Body of pancreas (tissue), 4 donors: ENCODE measurements around the gene ART5. TPM values are rescaled to one million over a fixed set of nuclear protein-coding genes. Genes with fewer than 3 reads are reported as not detected.

Experiments
- ATAC-seq: fragments of 150-250 bp; one replicate; pipeline ENCODE4 v1.9.1; 2016
- DNase-seq, 4 donors: peaks; one replicate each; pipeline ENCODE4 v3.0.0-alpha.2; 2019
- H3K27ac ChIP-seq, 4 donors: fragments of 200-600 bp; sonication (generic); 1 replicate in 3 of 4; 2 replicates in 1 of 4; pipeline versions ENCODE4 v1.5.1 to v1.6.1; 2016 to 2019; ENCODE audit warnings: mild to moderate bottlenecking in 1 of 4, mixed read lengths in 1 of 4, moderate library complexity in 1 of 4
- H3K27me3 ChIP-seq, 2 donors: fragments of 200-600 bp; sonication (generic); one replicate each; pipeline ENCODE4 v1.6.0; 2016; ENCODE audit warnings: mild to moderate bottlenecking in 1 of 2
- H3K36me3 ChIP-seq, 2 donors: fragments of 200-600 bp; sonication (generic); replicated peaks in 1 of 2; 2 replicates each; pipeline ENCODE4 v1.5.1; 2016; ENCODE audit warnings: low read depth in 2 of 2; ENCODE audit not compliant: insufficient read depth in 1 of 2
- H3K4me1 ChIP-seq: fragments of 200-600 bp; sonication (generic); one replicate; pipeline ENCODE4 v1.6.0; 2016
- H3K4me3 ChIP-seq, 2 donors: fragments of 200-600 bp; sonication (generic); 1 replicate in 1 of 2; 2 replicates in 1 of 2; pipeline ENCODE4 v1.5.1; 2016 to 2019
- H3K9me3 ChIP-seq, 3 donors: fragments of 200-600 bp; sonication (generic); 1 replicate in 2 of 3; 2 replicates in 1 of 3; pipeline ENCODE4 v1.5.1; 2016
- POLR2A ChIP-seq, 3 donors: fragments of 450-650 bp; IDR thresholded peaks; one replicate each; pipeline ENCODE4 v1.6.1; 2016; ENCODE audit warnings: antibody characterized with exemption in 3 of 3, mild to moderate bottlenecking in 2 of 3
- WGBS, 2 donors: methylation state at CpG; one replicate each; pipeline ENCODE4 v1.1.5; 2017; 5-methylcytosine and 5-hydroxymethylcytosine counted together
- intact Hi-C: fragments of 100-400 bp; cut with DNase I; formaldehyde crosslinking; loops from one replicate; pipeline ENCODE4 v1.15.1; 2023
- total RNA-seq, 2 donors: library from RNA; depleted of rRNA; stranded (reverse); fragments of >200 nt; gene quantifications; one replicate each; pipeline ENCODE4 v1.1.0, GENCODE V29; 2016
- TF ChIP-seq, protein P1 (sequence below), 7 experiments: fragments of 450-650 bp in 4 of 7; fragments of 200-600 bp in 3 of 7; sonication (generic) in 3 of 7; IDR thresholded peaks; one replicate each; pipeline ENCODE4 v1.5.1; 2016 to 2019; ENCODE audit warnings: antibody characterized with exemption in 7 of 7

The ART5 gene
- total RNA-seq, 2 donors from 2014 or later, result not detected

DNA sequence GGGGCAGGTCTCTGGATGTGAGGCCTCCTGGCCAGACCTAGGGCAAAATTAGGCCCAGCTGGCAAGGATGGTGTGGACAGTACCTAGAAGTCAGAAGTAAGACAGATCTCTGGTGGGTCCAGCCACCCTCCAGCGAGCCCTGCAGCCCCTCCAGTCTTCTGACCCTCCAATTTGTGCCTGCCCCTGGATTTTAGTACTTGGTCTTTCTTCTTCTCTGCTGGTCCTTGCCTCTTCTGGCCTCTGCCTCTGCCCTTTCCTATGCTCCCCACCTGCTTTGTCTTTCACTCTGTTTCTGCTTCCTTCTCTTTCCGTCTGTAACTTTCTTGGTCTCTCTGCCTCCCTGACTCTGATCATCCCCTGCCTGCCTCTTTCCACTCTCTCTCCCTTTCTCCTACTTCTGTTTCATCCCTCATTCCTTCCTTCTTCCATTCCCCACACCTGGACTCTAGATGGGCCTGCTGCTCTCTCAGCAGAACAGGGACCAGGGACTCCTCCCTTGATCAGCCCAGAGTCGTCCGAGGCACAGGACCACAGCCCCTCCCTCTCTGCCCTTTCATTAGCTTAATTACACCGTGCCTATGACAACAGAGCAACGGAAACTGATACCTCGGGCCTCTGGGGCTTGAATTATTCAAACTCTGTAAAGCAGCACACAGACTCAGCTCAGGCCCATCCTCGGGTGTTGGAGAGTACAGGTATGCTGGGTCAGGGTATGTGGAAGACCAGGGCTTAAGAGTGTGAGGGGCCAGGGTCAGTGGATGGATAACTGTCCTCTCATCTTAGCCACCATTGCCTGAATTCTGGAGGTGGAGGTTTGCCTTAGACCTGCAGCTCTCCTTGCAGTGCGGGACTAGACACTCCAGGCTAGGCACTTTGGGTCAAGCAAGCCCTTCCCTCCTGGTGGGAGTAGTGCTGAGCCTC is 29.8 kb upstream of the ART5 start, which contains the start of gene CHRNA10:
TSS of gene CHRNA10 (minus strand) at position 51 of the 921 bp plus-strand sequence. CDS start 72 bp downstream, outside the sequence.
- TF ChIP-seq, protein P1, sequence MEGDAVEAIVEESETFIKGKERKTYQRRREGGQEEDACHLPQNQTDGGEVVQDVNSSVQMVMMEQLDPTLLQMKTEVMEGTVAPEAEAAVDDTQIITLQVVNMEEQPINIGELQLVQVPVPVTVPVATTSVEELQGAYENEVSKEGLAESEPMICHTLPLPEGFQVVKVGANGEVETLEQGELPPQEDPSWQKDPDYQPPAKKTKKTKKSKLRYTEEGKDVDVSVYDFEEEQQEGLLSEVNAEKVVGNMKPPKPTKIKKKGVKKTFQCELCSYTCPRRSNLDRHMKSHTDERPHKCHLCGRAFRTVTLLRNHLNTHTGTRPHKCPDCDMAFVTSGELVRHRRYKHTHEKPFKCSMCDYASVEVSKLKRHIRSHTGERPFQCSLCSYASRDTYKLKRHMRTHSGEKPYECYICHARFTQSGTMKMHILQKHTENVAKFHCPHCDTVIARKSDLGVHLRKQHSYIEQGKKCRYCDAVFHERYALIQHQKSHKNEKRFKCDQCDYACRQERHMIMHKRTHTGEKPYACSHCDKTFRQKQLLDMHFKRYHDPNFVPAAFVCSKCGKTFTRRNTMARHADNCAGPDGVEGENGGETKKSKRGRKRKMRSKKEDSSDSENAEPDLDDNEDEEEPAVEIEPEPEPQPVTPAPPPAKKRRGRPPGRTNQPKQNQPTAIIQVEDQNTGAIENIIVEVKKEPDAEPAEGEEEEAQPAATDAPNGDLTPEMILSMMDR (IDR thresholded peaks at IDR 0.05), result no peak
- TF ChIP-seq POLR2A (IDR thresholded peaks at IDR 0.05), result no peak
- Histone ChIP-seq H3K4me1 (no peaks in the 10 kb centered on the region), H3K27me3 (no peaks in the 10 kb centered on the region), H3K4me3 (no peak within 1 kb of the TSS), H3K9me3 (no peaks in the 10 kb centered on the region), H3K36me3 (peaks cover 11 to 25% of the 10 kb centered on the region in 2 donors), H3K27ac (no peak within 1 kb of the TSS)
- intact Hi-C loops, result no loop called here
- 77 to 81% methylated on average over 7 to 9 of the region's 9 CpGs for WGBS, 2 donors
- no peak for ATAC-seq
- DNase-seq, result no peak

DNA sequence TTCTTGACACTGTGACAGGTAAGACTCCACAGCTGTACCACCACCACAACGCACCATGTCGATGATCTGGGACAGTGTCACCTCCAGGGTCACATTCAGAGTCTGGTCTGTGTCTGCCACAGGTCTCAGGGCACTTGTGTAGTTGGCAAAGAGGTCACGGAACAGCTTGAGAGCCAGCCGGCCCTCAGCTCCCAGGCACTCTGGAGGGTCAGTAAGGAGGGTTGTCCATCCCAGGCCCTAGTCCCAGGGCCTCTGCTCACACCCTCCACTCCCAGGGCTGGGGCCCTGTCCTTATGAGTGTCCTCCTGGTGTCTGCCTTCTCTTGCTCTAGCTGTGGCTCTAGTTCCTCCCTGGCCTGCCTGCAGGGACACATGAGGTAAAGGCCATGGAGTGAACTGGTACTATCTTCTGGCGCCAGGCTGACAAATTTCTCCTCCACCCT is 28.0 kb upstream of the ART5 start:
- DNase-seq, result no peak
- intact Hi-C loops, result no loop called here
- no peaks in the 10 kb centered on the region for H3K27me3 ChIP-seq
- ATAC-seq, result no peak
- no peak overlapping the region for H3K27ac ChIP-seq
- H3K4me3 ChIP-seq, result no peak overlapping the region
- H3K4me1 ChIP-seq, result no peaks in the 10 kb centered on the region
- TF ChIP-seq, protein P1 (IDR thresholded peaks at IDR 0.05), result no peak
- TF ChIP-seq POLR2A (IDR thresholded peaks at IDR 0.05), result no peak
- H3K9me3 ChIP-seq, result no peaks in the 10 kb centered on the region
- peaks cover 0 to 10% of the 10 kb centered on the region in 2 donors for H3K36me3 ChIP-seq
- 93 to 100% methylated on average over 5 of the region's 5 CpGs for WGBS, 2 donors

DNA sequence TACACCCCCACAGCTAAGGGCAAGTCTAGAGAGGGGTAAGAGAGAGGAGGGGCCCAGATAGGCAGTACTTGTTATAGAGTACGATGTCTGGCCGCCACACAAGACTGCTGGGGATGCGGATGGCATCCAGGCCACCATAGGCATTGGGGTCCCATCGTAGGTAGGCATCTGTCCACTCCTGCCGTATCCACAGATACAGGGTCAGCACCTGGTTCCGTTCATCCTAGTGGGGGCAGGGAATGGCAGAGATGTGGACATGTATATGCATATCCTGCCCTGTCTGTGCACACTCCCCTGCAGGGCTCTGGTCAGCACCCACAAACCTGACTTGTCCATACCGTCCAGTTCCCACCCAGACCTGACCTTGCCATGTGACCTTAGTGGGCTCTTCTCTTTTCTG is 27.3 kb upstream of the ART5 start:
- DNase-seq, result no peak
- Histone ChIP-seq H3K4me1 (no peaks in the 10 kb centered on the region), H3K36me3 (peaks cover 0 to 5% of the 10 kb centered on the region in 2 donors), H3K27me3 (no peaks in the 10 kb centered on the region), H3K4me3 (no peak overlapping the region), H3K9me3 (no peaks in the 10 kb centered on the region), H3K27ac (no peak overlapping the region)
- no peak for TF ChIP-seq POLR2A (IDR thresholded peaks at IDR 0.05)
- TF ChIP-seq, protein P1 (IDR thresholded peaks at IDR 0.05), result no peak
- intact Hi-C loops, result no loop called here
- WGBS, 2 donors, result 84 to 97% methylated on average over 7 of the region's 7 CpGs
- ATAC-seq, result no peak

DNA sequence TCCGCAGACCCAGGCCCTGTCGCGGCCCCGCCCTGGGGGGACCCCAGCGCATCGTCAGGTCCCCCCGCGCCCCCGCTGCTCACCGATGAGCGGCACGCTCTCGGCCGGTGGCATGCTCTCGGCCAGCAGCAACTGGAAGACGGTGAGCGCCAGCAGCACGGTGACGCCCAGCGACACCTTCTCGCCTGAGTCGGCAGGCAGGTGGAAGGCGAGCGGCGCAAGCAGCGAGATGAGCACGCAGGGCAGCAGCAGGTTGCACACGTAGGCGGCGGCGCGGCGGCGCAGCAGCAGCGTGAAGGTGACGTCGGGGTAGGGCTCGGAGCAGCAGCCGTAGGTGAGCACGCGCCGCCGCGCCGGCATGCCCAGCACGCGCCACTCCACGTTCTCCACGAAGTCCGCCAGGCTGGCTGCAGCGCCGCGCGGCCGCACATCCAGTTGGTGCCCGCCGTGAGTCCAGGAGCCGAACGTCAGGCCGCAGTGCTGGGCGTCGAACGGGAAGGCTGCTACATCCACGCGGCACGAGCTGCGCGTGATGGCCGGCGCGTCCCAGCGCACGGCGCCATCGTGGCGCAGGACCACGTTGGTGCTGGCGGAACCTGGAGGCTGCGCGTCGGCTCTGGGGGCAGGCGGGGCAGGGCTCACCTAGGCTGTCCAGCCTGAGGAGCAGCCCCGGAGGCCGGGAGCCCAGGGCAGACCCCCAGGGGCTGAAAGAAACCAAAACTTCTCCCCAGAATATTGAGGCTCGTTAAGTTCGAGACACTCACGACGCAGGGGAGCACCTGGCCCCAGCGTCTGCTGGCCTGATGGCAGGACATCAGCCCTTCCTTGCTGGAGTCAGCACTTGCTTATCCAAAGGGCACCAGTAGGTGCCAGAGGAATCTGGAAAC is 25.6 kb upstream of the ART5 start:
- TF ChIP-seq, protein P1 (IDR thresholded peaks at IDR 0.05), result no peak
- no peak for TF ChIP-seq POLR2A (IDR thresholded peaks at IDR 0.05)
- no peak overlapping the region for H3K4me3 ChIP-seq
- 95 to 97% methylated on average over 24 to 62 of the region's 89 CpGs for WGBS, 2 donors
- DNase-seq (no peak), ATAC-seq (no peak)
- no peaks in the 10 kb centered on the region for H3K27me3 ChIP-seq
- peaks cover 0 to 1% of the 10 kb centered on the region in 2 donors for H3K36me3 ChIP-seq
- no peak overlapping the region for H3K27ac ChIP-seq
- no peaks in the 10 kb centered on the region for H3K9me3 ChIP-seq
- no peaks in the 10 kb centered on the region for H3K4me1 ChIP-seq
- intact Hi-C loops, result no loop called here
